Large intestine (tissue), 3 donors: ENCODE measurements around the gene CDK10. TPM values are rescaled to one million over a fixed set of nuclear protein-coding genes. Genes with fewer than 3 reads are reported as not detected.

ENCODE experiments used
- DNase-seq, 2 donors: peaks; one replicate each; pipeline versions ENCODE4 v3.0.0 to v3.0.0-alpha.2; 2013
- H3K27ac ChIP-seq: one replicate; pipeline ENCODE4 v1.5.1; 2013; ENCODE audit warnings: low read length
- H3K27me3 ChIP-seq: 2 replicates; pipeline ENCODE4 v1.6.1; 2013; ENCODE audit warnings: low read length; ENCODE audit not compliant: control insufficient read depth, insufficient read depth
- H3K36me3 ChIP-seq: 2 replicates; pipeline ENCODE4 v1.6.1; 2013; ENCODE audit warnings: low read length; ENCODE audit not compliant: control insufficient read depth, insufficient read depth
- H3K4me1 ChIP-seq: one replicate; pipeline ENCODE4 v1.6.1; 2013; ENCODE audit warnings: low read length; ENCODE audit not compliant: control insufficient read depth, insufficient read depth
- H3K4me3 ChIP-seq: one replicate; pipeline ENCODE4 v1.5.1; 2013; ENCODE audit warnings: low read length
- H3K9me3 ChIP-seq: one replicate; pipeline ENCODE4 v1.6.1; 2013; ENCODE audit warnings: mild to moderate bottlenecking, low read depth, low read length, moderate library complexity; ENCODE audit not compliant: control insufficient read depth
- WGBS: methylation state at CpG from one replicate; pipeline ENCODE4 v1.1.5; 2013; ENCODE audit warnings: low lambda C conversion rate; ENCODE audit not compliant: insufficient coverage; 5-methylcytosine and 5-hydroxymethylcytosine counted together
- polyA plus RNA-seq: library from polyadenylated mRNA; unstranded; fragments of 120-200 nt; gene quantifications from one replicate; pipeline ENCODE4 v1.2.1, GENCODE V29; 2013

The CDK10 gene
- polyA plus RNA-seq, 1 donor: 165 TPM

DNA sequence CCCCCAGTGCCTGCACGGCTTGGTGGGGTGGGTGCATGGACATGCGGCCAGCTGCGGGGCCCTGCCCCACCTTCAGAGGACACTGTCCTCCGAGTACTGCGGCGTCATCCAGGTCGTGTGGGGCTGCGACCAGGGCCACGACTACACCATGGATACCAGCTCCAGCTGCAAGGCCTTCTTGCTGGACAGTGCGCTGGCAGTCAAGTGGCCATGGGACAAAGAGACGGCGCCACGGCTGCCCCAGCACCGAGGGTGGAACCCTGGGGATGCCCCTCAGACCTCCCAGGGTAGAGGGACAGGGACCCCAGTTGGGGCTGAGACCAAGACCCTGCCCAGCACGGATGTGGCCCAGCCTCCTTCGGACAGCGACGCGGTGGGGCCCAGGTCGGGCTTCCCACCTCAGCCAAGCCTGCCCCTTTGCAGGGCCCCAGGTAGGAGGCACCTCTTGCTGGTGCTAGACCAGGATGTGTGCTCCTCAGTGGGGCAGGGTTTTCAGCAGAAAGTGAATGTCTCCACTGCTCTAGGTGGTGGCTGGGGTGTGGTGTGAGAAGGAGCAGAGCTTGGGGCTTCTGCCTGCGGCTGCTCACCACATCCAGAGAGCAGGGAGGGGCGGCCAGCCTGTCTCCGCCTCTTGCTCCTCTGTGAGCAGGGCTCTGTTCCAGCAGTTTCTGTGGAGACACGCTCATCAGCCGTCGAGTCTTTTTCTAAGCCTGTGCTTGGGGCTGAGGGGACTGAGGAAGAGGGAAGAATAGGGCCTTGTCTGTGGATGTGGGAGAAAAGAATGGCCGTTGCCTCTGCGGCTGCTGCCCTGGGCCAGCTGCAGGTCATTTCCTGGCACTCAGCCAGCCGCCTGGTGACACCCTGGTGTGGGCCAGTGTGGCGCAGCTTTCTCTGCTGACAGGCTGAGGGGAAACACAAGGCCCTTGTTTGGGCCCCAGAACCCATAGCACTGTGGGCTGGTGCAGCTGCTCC lies 37.1 kb downstream of the CDK10 start:
- H3K27me3 ChIP-seq: no peaks in the 10 kb centered on the region
- no peak overlapping the region for H3K4me3 ChIP-seq
- H3K36me3 ChIP-seq: peaks cover 44% of the 10 kb centered on the region
- H3K9me3 ChIP-seq: no peaks in the 10 kb centered on the region
- WGBS: no CpG with 5 or more reads among the region's 30 CpGs
- no peak for DNase-seq
- H3K4me1 ChIP-seq: peaks cover 15% of the 10 kb centered on the region
- no peak overlapping the region for H3K27ac ChIP-seq

- Histone ChIP-seq H3K27me3 (no peaks in the 10 kb centered on the region), H3K4me3 (no peak overlapping the region), H3K9me3 (no peaks in the 10 kb centered on the region), H3K4me1 (peaks cover 9% of the 10 kb centered on the region), H3K36me3 (peaks cover 81% of the 10 kb centered on the region), H3K27ac (no peak overlapping the region)
- DNase-seq: no peak
- no CpG with 5 or more reads among the region's 17 CpGs for WGBS
Observed at GRCh38 chr16:89727406-89728120, 41.1 kb downstream of the CDK10 start.

DNA sequence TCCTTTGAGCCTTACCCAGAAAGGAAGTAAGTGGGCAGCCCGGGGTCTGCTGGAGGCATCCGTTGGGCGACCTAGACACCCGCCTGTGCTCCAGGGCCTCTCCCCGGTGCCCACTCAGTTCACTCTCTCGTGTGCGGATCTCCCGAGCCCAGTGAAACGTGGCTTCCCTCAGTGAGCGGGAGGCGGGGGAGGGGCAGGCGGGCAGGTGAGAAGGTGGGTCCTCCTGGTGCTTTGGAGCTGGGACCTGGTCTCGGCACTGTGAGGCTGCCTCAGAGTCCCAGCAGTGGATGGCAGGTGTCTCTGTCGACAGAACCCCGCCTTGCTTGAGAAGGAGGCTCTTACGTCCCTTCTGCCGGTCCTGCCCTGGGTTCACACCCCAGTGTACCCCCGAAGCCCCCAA lies 42.8 kb downstream of the CDK10 start:
- Histone ChIP-seq H3K27me3 (no peaks in the 10 kb centered on the region), H3K27ac (no peak overlapping the region), H3K4me1 (no peaks in the 10 kb centered on the region), H3K9me3 (no peaks in the 10 kb centered on the region), H3K4me3 (no peak overlapping the region), H3K36me3 (peaks cover 81% of the 10 kb centered on the region)
- WGBS: 89% methylated on average over 3 of the region's 18 CpGs
- DNase-seq: no peak

- WGBS: no CpG with 5 or more reads among the region's 14 CpGs
Observed at GRCh38 chr16:89729863-89730593, 43.5 kb downstream of the CDK10 start.

DNA sequence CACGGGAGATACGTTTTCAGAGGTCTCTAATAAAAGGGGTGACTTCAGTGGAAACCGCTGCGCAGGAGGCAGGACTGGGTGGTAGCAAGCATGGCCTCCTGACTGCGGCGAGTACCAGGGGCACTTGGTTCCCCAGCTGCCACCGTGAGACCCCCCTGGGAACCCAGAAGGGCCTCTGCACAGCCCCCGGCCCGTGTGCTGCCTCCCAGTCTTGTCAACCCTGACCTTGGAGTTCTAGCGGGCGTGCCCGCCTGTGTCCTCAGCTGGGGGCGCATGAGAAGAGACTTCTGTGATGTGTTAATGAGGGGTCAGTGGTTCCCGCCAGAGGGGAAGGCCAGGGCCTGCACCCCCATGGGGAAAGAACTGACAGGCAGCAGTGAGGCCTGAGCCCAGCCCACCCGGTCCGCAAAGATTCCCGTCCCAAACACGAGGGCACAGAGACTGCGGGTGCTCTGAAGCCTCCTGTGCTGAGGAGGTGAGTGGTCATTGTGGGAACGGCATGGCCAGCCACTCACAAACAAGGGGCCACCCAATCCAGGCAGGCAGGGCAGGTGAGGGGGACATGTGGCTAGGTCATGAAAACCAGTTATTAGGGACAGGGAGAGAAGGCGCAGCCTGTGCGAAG lies 44.2 kb downstream of the CDK10 start:
- no peak for DNase-seq
- H3K4me1 ChIP-seq: no peaks in the 10 kb centered on the region
- no peaks in the 10 kb centered on the region for H3K9me3 ChIP-seq
- no peaks in the 10 kb centered on the region for H3K27me3 ChIP-seq
- H3K4me3 ChIP-seq: no peak overlapping the region
- peaks cover 85% of the 10 kb centered on the region for H3K36me3 ChIP-seq
- no CpG with 5 or more reads among the region's 22 CpGs for WGBS
- H3K27ac ChIP-seq: no peak overlapping the region

More at GRCh38 chr16:89729863-89730593, 43.5 kb downstream of the CDK10 start:
- no peak for DNase-seq
- no peaks in the 10 kb centered on the region for H3K9me3 ChIP-seq
- H3K36me3 ChIP-seq: peaks cover 84% of the 10 kb centered on the region
- no peak overlapping the region for H3K4me3 ChIP-seq
- no peaks in the 10 kb centered on the region for H3K4me1 ChIP-seq
- H3K27ac ChIP-seq: no peak overlapping the region
- H3K27me3 ChIP-seq: no peaks in the 10 kb centered on the region

DNA sequence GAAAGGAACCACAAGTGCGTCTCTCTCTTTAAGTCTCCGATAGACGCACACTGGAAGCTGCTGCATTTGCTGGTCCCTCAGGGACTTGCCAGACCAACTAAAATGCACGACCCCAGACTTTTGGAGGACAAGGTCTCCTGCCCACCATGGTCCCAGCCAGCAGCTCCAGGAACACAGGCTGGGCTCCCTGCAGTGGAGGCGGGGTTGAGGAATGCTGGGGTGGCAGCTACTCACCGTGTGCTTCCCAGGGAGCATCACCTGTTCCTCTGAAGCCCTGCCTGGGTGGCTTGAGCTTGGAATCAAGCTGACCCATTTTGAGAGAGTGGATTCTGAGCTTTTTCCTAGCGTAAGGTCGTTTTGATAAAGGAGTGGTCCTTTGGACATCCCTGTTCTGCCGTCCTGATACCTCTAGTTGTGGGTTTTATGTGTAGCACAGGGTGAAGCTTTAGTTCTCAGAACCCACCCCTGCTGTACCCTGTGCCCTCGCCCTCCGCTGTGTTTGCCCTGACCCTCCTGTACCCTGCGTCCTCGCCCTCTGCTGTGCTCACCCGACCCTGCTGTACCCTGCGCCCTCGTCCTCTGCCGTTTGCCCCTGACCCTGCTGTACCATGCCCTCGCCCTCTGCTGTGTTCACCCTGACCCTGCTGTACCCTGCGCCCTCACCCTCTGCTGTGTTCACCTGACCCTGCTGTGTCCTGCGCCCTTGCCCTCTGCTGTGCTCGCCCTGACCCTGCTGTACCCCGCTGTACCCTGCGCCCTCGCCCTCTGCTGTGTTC lies 45.8 kb downstream of the CDK10 start:
- H3K4me1 ChIP-seq: no peaks in the 10 kb centered on the region
- H3K9me3 ChIP-seq: no peaks in the 10 kb centered on the region
- no peak overlapping the region for H3K27ac ChIP-seq
- no peaks in the 10 kb centered on the region for H3K27me3 ChIP-seq
- H3K4me3 ChIP-seq: no peak overlapping the region
- no CpG with 5 or more reads among the region's 24 CpGs for WGBS
- peaks cover 89% of the 10 kb centered on the region for H3K36me3 ChIP-seq
- DNase-seq: no peak

- H3K27me3 ChIP-seq: no peaks in the 10 kb centered on the region
- DNase-seq: no peak
- no peaks in the 10 kb centered on the region for H3K9me3 ChIP-seq
- H3K27ac ChIP-seq: no peak overlapping the region
- no peak overlapping the region for H3K4me3 ChIP-seq
- peaks cover 89% of the 10 kb centered on the region for H3K36me3 ChIP-seq
- WGBS: 100% methylated on average over 1 of the region's 9 CpGs
- H3K4me1 ChIP-seq: no peaks in the 10 kb centered on the region
Observed at GRCh38 chr16:89732918-89733242, 46.4 kb downstream of the CDK10 start.

- Histone ChIP-seq H3K4me3 (no peak overlapping the region), H3K4me1 (no peaks in the 10 kb centered on the region), H3K36me3 (peaks cover 90% of the 10 kb centered on the region), H3K9me3 (no peaks in the 10 kb centered on the region), H3K27ac (no peak overlapping the region), H3K27me3 (no peaks in the 10 kb centered on the region)
- WGBS: 91% methylated on average over 4 of the region's 17 CpGs
- no peak for DNase-seq
Observed at GRCh38 chr16:89733322-89733721, 46.8 kb downstream of the CDK10 start.

DNA sequence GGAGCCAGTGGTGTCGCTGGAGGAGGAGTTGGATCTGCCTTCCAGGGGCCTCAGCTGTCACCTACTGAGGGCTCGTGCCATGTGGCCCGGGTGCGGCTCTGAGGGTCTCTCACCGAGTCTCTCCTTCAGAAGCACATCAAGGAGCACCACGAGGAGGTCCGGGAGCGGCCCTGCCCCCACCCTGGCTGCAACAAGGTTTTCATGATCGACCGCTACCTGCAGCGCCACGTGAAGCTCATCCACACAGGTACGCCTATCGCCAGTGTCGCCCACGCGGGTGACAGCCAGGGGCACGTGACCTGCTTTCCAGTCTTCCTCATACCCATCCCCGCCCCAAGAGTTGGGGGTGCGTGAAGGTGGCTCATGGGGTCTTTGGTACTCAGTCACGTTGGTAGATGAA lies 47.3 kb downstream of the CDK10 start:
- H3K9me3 ChIP-seq: no peaks in the 10 kb centered on the region
- no peaks in the 10 kb centered on the region for H3K4me1 ChIP-seq
- no peaks in the 10 kb centered on the region for H3K27me3 ChIP-seq
- no peak overlapping the region for H3K27ac ChIP-seq
- H3K36me3 ChIP-seq: peaks cover 93% of the 10 kb centered on the region
- DNase-seq: no peak
- no peak overlapping the region for H3K4me3 ChIP-seq
- WGBS: no CpG with 5 or more reads among the region's 21 CpGs
